GM19452 (cell line): ENCODE measurements around the gene SPP2.

Source experiments
- ATAC-seq: cut with Tn5 transposase; IDR thresholded peaks from one replicate; pipeline ENCODE4 v1.9.1; 2021; ENCODE audit not compliant: unreplicated experiment

SPP2 gene, protein sequence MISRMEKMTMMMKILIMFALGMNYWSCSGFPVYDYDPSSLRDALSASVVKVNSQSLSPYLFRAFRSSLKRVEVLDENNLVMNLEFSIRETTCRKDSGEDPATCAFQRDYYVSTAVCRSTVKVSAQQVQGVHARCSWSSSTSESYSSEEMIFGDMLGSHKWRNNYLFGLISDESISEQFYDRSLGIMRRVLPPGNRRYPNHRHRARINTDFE

DNA sequence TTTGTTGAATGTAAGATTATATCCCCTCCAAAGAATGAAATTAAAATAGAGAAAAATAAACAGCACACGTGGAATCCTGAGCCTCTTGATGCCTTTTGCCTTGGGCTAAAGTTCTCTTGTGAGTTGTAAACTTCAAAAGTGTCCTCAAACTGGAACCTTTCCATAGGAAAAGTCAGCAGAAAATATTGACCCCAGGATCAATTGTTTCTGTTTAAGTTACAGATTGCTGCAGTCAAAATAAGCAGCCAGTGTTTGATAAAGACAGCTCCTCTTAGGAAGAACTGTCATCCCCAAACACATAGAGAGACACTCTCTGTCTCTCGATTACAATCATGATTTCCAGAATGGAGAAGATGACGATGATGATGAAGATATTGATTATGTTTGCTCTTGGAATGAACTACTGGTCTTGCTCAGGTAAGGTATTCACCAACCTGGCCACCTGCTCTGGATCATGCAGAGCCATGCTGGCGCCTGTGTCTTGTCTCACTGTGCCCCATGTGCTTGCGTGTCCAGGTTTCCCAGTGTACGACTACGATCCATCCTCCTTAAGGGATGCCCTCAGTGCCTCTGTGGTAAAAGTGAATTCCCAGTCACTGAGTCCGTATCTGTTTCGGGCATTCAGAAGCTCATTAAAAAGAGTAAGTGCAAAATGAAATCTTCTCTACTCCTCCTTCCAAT is at the start of gene SPP2:
SPP2 (plus strand) TSS at position 248 of the 681 bp plus-strand sequence; CDS start at position 333, 85 bp downstream.
- no peak for ATAC-seq

DNA sequence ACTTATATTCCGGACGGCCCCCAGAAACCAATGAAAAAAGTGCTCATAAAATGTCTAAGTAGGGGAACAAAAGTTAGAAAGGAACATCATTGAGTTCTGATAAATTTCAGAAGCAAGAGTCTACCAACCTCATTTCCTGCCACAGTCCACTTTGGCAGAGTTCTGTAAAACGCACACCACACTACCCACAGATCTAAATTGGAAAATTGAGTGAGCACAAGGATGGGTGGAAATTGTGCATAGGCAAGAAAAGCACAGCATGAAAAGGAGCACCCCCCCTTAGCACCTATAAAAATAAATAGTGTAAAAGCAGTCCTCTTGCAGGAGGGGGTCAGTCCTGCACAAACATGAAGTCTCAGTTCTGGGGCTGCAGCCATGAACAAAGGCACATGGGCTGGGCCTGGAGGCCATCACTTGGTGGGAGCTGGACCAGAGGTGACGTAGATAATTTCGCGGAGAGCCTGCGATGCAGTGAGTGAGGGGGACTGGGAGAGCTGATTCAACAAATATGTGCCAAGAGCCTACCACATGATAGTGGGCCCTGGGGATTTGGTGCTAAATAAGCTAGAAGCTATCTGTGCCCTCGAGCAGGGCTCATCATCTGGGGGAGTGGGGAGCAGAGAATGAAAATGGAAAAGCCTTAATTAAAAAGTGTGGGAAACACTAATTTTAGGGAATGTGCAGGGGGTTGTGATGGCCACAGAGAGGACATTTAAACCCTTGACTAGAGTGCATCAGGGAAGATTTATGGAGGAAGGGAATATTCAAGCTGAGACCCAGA is 48.9 kb upstream of the SPP2 start:
- ATAC-seq, result no peak

GRCh38 chr2:234002281-234002680 is 48.2 kb upstream of the SPP2 start:
- ATAC-seq, result no peak

DNA sequence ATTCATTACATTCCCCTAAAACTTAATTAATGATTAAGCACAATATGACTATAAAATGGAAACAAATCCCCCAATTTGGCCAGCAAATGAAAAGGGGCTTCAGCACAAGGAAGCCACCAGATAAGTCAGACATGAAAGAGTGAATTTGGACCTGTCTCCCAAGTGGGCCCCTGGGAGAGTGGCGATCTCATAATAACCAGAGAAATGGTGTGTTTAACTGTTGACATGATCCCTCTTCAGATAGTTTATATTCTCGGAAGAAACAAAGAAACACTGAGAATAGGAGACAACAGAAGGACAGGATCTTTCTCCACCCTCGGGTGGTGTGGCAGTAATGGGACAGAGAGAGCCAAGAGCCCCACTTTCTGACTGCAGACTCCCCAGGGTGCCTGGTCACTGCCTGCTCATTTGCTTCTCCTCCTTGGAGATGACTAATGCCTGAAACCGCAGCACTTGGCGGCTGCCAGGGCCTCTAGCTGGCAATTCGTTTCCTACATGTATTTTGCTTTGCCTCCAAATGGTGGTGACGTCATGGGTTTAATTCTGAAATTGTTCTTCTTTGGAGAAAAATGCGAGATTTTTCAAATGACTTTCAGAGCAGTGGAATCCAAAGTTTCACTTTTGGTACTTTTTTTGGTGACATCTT is 46.4 kb upstream of the SPP2 start:
- ATAC-seq, result no peak

DNA sequence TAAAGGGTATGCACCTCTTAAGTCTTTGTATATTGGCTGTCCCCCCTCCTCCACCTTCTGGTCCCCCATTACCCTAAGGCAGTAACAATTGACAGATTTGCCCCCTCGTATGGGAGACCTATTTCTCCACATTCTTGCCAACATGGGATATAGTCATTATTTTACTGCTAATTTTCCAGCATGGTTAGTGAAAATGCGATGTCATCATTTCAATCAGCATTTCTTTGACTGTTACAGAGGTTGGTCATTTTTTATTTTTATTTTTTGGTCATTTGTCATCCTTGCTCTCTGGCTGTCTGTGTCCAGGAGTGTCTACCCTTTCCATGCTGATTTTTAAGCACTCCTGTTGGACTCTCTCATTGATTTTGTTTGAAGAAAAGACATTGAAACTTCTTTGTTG is 45.4 kb upstream of the SPP2 start:
- no peak for ATAC-seq

DNA sequence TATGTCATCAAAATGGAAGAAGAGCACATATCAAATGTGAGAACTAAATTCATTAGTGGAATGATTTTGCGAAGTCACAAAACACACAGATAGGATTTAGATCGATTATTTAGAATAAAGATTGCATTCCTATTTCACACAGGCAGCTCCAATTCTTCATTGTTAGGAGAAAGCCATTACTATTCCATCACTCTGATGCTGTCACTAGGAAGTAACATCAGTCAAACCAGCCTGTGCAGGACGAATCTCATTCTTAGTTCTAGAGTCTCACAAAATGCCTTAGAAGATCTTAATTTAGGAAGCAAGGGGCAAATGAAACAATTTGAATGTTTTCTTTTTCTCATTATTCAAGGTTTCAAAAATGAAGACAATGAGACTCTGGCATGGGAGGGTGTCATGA is 44.0 kb upstream of the SPP2 start:
- no peak for ATAC-seq

GRCh38 chr2:234014427-234014826 is 36.1 kb upstream of the SPP2 start:
- ATAC-seq, result no peak

DNA sequence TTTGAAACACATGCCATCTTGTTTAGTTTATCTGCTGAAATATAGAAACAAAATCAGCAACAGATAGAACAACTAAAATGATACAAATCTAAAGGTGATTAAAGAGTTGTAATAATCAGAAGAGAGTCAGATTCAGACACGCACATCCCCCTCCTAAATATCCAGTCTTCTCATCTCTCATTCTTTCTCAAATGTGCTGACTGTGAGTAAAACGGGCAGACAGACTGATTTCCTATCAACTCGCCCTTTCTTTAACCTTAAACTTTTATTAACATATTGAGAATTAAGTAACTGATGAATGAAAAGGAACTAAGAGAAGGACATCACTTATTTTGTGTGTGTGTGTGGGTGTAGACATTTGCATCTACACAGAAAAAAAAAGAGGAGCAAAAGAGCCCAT is 34.6 kb upstream of the SPP2 start:
- no peak for ATAC-seq

GRCh38 chr2:234019896-234020295 is 30.6 kb upstream of the SPP2 start:
- ATAC-seq, result no peak

DNA sequence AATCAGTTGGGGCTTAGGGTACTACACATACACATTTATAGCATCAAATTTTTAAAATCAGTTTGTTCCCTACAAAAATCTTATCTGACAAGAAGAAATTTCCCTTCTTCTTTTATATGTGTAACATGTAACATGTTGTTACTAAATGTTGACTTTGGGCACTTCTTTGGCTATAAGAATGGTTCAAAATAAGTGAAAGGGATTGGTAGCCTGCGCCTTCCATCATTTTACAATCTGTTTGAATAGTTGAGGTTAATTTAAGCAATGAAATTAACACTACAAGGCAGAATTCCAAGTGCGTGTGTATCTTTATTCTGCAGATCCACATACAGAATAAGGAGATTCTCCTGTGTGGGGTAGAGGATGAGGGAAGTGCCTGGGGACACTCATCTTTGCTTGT is 30.2 kb upstream of the SPP2 start:
- ATAC-seq, result no peak

DNA sequence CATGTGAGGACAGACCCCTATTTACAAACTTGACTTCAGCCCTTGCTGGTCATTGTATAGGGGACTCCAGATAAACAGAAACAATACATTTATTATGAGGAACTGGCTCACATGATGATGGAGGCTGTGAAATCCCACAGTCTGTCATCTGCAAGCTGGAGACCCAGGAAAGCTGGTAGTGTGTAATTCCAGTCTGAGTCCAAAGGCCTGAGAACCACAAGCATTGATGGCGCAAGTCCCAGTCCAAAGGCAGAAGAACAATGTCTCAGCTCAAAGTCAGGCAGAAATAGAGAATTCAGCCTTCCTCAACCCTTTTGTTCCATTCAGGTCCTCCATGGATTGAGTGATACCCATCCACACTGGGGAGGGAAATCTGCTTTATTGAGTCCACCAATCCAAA is 28.1 kb upstream of the SPP2 start:
- no peak for ATAC-seq

- ATAC-seq, result no peak
These were observed 26.2 kb upstream of the SPP2 start for GRCh38 chr2:234024304-234024703.

DNA sequence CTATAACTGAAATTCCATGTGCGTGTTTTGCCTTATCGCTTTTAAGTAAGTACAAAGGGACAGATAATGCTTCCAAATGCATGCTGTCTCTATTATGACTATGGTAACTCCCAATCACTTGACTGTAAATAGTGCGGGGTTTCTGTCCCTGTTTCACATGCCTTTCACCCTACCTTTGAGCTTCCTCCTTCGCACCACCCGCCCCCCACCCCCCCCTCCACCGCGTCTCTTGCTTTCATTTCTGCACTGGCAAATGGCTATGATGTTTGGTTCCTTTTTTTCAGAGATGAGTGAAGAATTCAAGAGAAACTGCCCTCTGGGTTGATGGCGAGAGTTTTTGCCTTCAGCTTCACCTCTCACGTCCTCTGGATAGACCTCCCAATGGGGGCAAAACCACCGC is 25.0 kb upstream of the SPP2 start:
- ATAC-seq, result no peak

DNA sequence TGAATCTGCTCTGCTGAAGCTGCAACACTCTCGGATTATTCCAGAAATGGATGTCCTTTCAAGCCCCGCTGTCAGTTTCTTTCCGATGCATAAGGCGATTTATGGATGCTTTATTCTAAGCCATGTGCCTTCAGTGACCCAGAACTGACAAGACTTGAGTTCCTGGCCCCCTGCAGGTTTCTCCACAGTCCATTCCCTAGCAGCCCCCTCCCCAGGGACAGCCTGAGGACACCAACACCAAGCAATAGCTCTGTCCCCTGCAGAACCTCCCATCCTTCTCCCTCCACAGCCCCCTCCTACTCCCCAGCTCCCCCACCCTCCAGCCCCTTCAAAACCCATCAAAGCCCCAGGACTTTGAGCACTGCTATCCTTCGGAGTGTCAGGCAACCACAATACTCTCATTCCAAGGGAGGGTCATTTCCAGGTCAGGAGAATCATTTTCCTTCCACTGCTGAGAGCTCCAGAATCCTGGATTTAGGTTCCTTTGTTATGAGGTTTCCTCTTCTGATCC is 24.6 kb upstream of the SPP2 start:
- ATAC-seq, result no peak

GRCh38 chr2:234026693-234027254 is 23.7 kb upstream of the SPP2 start:
- ATAC-seq, result no peak

GRCh38 chr2:234027641-234028040 is 22.9 kb upstream of the SPP2 start:
- no peak for ATAC-seq

DNA sequence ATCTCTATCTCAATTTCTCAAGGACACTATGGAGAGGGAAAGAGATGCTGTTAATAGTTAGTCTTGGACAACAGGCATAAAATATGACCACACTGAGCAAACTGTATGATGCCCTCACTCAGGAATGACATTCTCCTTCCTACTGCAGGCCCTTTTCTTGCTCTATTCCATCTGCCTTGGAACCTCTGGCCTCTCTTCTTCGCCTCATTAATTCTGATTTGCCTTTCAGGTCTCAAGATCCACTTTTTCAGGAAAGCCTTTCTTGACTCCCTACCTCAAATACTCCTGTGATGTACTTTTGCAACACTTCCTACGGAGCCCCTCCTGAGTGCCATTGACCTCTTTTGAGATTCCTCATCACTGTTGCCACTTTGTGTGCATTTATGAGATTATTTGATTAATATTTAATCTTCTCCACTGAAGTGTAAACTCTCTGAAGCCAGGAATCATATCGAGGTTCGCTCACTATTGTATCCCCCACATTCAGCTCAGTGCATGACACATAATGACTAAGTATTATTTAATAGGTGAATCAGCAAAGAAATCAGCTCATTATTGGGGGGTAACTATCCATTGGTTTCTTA is 21.3 kb upstream of the SPP2 start:
- ATAC-seq, result no peak

DNA sequence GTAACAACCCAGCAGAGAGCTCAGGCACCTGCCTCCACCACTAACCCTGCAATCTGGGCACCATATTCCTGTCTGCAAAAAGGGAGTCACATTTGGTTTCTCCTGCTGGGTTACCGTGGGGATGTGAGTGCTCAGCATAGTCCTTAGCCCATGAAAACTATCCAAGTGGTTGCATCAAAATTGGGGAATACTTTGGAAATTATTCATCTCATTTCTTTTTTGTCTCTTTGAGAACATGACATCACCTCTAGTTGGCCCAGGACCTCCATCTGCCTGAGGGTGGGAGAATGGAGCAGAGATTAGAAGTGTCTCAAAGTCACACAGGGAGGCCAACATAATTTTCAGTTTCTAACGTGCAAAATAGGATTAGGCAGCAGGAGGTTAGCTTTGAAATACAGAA is 19.3 kb upstream of the SPP2 start:
- ATAC-seq, result no peak

- no peak for ATAC-seq
These were observed 18.1 kb upstream of the SPP2 start for GRCh38 chr2:234032279-234032856.

- ATAC-seq, result no peak
These were observed 17.3 kb upstream of the SPP2 start for GRCh38 chr2:234033174-234033573.
